HG03175 (cell line): ENCODE data around the gene SERPINB13.

Experiments
- ATAC-seq: cut with Tn5 transposase; IDR thresholded peaks from one replicate; pipeline ENCODE4 v1.9.1; 2021; ENCODE audit warnings: mild to moderate bottlenecking, moderate library complexity; ENCODE audit not compliant: unreplicated experiment

SERPINB13 gene, protein sequence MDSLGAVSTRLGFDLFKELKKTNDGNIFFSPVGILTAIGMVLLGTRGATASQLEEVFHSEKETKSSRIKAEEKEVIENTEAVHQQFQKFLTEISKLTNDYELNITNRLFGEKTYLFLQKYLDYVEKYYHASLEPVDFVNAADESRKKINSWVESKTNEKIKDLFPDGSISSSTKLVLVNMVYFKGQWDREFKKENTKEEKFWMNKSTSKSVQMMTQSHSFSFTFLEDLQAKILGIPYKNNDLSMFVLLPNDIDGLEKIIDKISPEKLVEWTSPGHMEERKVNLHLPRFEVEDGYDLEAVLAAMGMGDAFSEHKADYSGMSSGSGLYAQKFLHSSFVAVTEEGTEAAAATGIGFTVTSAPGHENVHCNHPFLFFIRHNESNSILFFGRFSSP

GRCh38 chr18:63586966-63587365 is at the start of gene SERPINB13:
TSS of gene SERPINB13 (plus strand) at chr18:63587343. CDS start at chr18:63588668, 1,325 bp downstream.
- no peak for ATAC-seq

GRCh38 chr18:63539904-63540510 is 47.1 kb upstream of the SERPINB13 start:
- no peak for ATAC-seq

DNA sequence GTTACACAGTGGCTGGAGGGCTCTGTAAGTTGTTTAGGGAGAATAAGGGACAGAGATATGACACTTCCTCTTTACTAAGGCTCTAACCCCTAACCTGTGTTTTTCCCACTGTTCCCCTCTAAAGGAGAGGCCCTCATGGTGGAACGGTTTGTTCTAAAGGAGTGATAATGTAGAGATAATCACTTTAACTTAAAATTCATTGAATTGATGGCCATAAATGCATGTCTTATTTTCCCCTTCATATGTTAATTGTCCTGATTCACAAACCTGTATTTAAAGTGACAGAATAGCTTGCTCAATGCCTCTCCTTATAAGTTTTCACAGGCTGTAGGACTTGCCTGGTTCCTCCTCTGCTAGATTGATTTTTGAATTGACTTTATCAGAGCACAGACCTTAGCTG is 45.1 kb upstream of the SERPINB13 start, which contains the start of gene SERPINB12:
TSS of gene SERPINB12 (plus strand) at position 301 of the 400 bp plus-strand sequence. CDS start 13,791 bp downstream, outside the sequence.
- ATAC-seq = no peak

DNA sequence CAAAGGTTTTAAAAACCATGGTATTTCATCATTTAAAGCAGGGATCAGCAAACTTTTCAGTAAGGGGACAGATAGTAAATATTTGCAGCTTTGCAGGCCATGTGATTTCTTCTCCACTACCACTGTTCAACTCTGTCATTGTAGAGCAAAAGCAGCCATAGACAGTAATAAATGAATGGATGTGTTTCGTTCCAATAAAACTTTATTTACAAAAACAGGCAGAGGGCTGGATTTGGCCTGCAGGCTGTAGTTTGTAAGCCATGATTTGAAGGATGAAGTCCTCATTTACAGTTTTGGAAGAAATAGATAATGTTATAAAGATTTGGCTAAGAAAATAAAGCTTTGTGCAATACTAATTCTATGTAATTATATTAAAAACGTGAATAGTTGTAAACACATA is 43.1 kb upstream of the SERPINB13 start:
- no peak for ATAC-seq

DNA sequence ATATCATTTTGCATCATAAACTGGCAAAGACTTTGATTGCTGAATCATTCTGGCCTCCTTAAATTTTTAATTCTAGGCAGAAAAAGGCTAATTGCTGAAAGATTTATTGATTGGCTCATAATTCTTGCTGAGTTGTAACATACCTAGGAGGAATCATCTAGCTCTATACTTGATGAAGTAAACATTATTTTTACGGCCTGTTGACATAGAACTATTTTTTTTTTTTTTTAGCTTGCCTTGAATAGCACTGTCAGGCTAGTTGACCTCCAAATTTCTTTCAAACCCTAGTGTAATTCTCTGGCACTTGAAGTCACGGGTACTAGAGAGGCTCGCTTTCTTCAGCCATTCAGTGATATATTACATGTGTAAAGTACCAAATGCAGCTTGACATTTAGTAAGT is 42.1 kb upstream of the SERPINB13 start:
- ATAC-seq = no peak

DNA sequence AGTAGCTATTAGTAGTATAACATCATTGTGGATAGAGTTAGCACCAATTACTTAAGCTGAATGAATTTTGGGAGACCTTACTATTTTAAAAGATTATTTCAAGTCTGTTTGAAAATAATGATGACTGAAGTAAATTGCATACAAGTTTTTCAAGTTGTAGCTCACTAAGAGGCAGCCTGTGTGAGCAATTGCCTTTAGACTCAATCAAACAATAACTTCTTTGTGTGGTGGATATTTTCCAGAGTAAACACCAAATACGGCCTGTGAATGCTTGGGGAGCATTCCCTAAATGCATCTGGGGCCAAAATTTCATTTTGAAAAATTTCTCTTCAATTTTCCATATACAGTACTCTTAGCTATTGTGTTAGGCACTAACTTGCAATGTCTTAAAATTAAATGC is 37.1 kb upstream of the SERPINB13 start:
- ATAC-seq = no peak

- no peak for ATAC-seq
These were observed 35.4 kb upstream of the SERPINB13 start for GRCh38 chr18:63551769-63552168.

DNA sequence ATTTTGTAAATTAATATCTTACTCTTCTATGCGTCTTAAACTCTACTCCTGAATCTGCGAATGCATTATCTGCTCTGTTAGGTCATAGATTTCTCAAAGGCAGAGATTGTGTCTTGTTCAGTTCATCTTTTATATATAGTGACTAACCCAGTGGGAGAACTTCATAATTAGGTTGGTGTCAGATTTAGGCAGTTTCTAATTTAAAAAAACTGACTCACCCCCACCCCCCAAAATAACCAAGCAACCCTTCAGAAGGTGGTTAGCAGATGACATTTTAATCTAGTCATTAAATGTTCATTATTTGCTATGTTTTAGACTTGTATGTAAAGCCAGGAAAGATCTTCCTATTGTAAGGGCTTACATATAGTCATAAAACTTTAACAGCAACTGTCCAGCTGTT is 34.6 kb upstream of the SERPINB13 start:
- ATAC-seq = no peak

DNA sequence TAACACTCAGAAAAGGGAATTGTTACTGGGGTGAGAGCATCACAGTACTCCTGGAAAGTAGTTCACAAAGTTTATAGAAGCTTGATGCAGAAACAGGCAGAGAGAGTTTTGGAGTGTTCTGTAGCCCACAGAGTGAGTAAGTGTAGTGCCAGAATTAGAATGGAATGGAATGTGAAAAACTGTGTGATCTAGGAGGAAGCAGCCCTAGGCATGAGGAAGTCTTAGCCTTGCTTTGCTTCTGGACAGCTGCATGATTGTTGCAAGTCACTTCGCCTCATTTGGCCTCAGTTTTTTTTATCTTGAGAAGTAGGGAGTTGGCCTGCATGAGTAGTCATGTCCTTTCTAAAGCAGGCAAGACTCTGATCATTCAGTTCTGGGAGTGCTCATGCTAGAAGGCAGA is 34.1 kb upstream of the SERPINB13 start:
- no peak for ATAC-seq

- ATAC-seq = no peak
These were observed 27.3 kb upstream of the SERPINB13 start for GRCh38 chr18:63559567-63560491.

GRCh38 chr18:63562284-63562683 is 24.9 kb upstream of the SERPINB13 start:
- ATAC-seq = peak; percentile 82

DNA sequence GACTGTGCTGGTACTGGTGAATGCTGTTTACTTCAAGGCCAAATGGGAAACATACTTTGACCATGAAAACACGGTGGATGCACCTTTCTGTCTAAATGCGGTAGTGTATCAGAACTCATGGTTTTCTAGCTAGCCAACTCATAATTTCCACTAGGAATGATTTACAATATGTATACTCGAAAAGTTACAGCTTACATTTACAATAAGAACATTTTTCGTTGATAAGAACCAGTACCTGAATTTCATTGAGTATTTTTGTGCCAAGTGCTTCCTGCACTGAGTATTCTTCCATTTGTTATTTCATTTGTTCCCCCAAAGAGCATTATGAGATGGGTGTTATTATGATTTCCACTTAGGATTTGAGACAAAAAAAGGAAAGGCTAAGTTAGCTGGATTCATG is 23.1 kb upstream of the SERPINB13 start:
- ATAC-seq = no peak

- ATAC-seq = no peak
These were observed 22.6 kb upstream of the SERPINB13 start for GRCh38 chr18:63564561-63564960.

DNA sequence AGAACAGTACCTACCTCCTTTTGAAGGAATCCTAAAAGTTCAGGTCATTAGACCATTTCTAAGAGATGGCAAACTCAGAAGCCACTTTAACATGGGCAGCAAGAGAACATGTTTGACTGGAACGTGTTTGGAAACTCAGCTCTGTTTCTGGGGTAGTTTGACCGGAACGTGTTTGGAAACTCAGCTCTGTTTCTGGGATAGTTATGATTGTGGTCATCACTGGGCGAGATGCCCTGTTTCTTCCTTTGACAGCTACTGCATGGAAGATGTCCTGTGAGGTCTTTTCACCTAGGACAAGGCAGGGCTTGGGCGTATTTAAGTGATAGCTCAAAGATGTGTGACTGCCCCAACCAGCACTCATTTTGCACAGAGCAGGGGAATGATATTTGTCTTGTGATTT is 19.9 kb upstream of the SERPINB13 start:
- ATAC-seq = no peak

- no peak for ATAC-seq
These were observed 19.3 kb upstream of the SERPINB13 start for GRCh38 chr18:63567825-63568224.

GRCh38 chr18:63570721-63571120 is 16.4 kb upstream of the SERPINB13 start:
- no peak for ATAC-seq

- no peak for ATAC-seq
These were observed 11.5 kb upstream of the SERPINB13 start for GRCh38 chr18:63575681-63576080.

GRCh38 chr18:63578357-63578958 is 8.7 kb upstream of the SERPINB13 start:
- no peak for ATAC-seq

DNA sequence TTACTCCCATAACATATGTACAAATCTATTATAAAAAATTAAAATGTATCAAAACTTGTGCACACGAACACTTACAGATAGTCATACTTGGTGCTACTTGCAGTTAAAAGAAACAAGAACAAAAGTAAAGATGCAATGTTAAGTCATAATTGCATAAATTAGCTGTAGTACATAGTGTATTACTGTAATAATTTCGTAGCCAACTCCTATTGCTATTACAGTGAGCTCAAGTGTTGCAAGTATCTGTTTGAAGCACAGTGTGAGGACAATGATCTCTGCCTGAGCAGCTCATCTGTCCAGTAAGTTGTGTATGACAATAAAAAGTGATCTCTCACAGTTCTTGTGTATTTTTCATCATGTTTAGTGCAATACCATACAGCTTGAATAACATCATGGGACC is 7.5 kb upstream of the SERPINB13 start:
- no peak for ATAC-seq

GRCh38 chr18:63585988-63586387 is 1.2 kb upstream of the SERPINB13 start:
- ATAC-seq = no peak

GRCh38 chr18:63586431-63586830 is 712 bp upstream of the SERPINB13 start:
- no peak for ATAC-seq
